Thymus (tissue), 11 donors: ENCODE results near the gene PPY. TPM values are rescaled to one million over a fixed set of nuclear protein-coding genes. Genes with fewer than 3 reads are reported as not detected.
"Not testable (repeated sequence)": the region's sequence is repeated elsewhere in the genome, so short reads cannot be mapped to it uniquely, and the experiment has no call there.

Source experiments
- DNase-seq, 9 donors: peaks; one replicate each; pipeline ENCODE4 v3.0.0-alpha.2; 2013; ENCODE audit warnings: low spot score in 9 of 9, low read depth in 6 of 9, missing footprints in 1 of 9
- H3K27ac ChIP-seq, 2 donors: one replicate each; pipeline ENCODE4 v1.5.1; 2013; ENCODE audit warnings: control low read depth in 1 of 2, low read depth in 1 of 2, low read length in 1 of 2, mild to moderate bottlenecking in 1 of 2, moderate library complexity in 1 of 2
- H3K27me3 ChIP-seq, 2 donors: one replicate each; pipeline ENCODE4 v1.5.1; 2013; ENCODE audit warnings: low read length in 1 of 2; ENCODE audit not compliant: control insufficient read depth in 2 of 2, insufficient read depth in 1 of 2
- H3K36me3 ChIP-seq, 2 donors: one replicate each; pipeline ENCODE4 v1.5.1; 2013; ENCODE audit warnings: low read length in 1 of 2, mild to moderate bottlenecking in 1 of 2, moderate library complexity in 1 of 2; ENCODE audit not compliant: control insufficient read depth in 2 of 2, insufficient read depth in 2 of 2
- H3K4me1 ChIP-seq, 2 donors: one replicate each; pipeline ENCODE4 v1.5.1; 2013; ENCODE audit warnings: low read length in 2 of 2; ENCODE audit not compliant: control insufficient read depth in 2 of 2, insufficient read depth in 2 of 2
- H3K4me3 ChIP-seq, 2 donors: one replicate each; pipeline ENCODE4 v1.5.1; 2013; ENCODE audit warnings: low read length in 2 of 2, control low read depth in 1 of 2, mild to moderate bottlenecking in 1 of 2
- H3K9me3 ChIP-seq, 2 donors: one replicate each; pipeline ENCODE4 v1.5.1; 2013; ENCODE audit warnings: low read length in 1 of 2, mild to moderate bottlenecking in 1 of 2; ENCODE audit not compliant: control insufficient read depth in 2 of 2, insufficient read depth in 1 of 2
- WGBS: extraction: QIAGEN DNeasy Blood & Tissue Kit; methylation state at CpG from one replicate; pipeline ENCODE4 v1.1.7; 2013; 5-methylcytosine and 5-hydroxymethylcytosine counted together
- polyA plus RNA-seq: library from polyadenylated mRNA; stranded (reverse); fragments of 200-250 nt; gene quantifications from one replicate; pipeline ENCODE4 v1.2.3, GENCODE V29; 2013
- total RNA-seq: library from RNA; stranded (reverse); fragments of 120-200 nt; gene quantifications from one replicate; pipeline ENCODE4 v1.2.4, GENCODE V29; 2013
- donor health status: healthy.

PPY gene
- total and polyA plus RNA-seq, 2 donors, result 0.33 to 0.71 TPM

DNA sequence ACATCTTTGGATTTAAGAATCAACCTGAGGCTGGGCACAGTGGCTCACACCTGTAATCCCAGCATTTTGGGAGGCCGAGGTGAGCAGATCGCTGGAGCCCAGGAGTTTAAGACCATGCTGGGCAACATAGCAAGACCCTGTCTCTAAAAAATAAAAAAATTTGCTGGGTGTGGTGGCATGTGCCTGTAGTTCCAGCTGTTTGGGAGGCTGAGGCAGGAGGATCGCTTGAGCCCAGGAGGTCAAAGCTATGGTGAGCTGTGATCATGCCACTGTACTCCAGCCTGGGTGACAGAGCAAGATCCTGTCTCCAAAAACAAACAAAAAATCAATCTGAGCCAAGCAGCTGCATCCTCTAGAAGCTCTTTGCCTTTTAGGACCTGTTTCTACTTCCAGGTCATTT lies 2.8 kb downstream of the PPY start:
- not testable (repeated sequence) for DNase-seq, H3K36me3 ChIP-seq, H3K9me3 ChIP-seq, H3K27ac ChIP-seq, H3K4me3 ChIP-seq, H3K4me1 ChIP-seq
- WGBS, result 98% methylated on average over 3 of the region's 3 CpGs
- H3K27me3 ChIP-seq, result peaks cover 15 to 54% of the 10 kb centered on the region in 2 donors

GRCh38 chr17:43938838-43939182 lies 3.5 kb downstream of the PPY start:
- 57% methylated on average over 6 of the region's 6 CpGs for WGBS
- H3K4me3 ChIP-seq, result no peak overlapping the region
- no peaks in the 10 kb centered on the region for H3K9me3 ChIP-seq
- no peak overlapping the region for H3K27ac ChIP-seq
- H3K36me3 ChIP-seq, result no peaks in the 10 kb centered on the region
- DNase-seq, result no peak
- H3K27me3 ChIP-seq, result peaks cover 15 to 57% of the 10 kb centered on the region in 2 donors
- peaks cover 0 to 4% of the 10 kb centered on the region in 2 donors for H3K4me1 ChIP-seq

DNA sequence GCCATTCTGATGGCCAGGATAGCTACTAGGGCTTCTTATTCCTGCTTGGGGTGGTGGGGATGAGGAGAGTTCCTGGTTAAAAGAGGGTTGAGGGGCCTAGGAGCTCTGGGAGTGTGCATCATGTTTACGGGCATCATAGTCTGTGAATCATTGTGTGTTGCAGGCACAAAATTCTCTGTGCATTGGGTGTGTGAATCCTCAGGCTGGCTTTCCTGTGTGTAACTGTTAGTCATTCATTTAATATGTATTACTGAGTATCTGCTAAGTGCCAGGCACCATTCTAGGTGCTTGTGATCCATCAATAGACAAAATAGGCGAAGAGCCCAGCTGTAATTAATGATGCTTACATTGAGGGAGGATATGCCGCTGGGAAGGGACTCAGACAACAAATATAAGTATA lies 5.8 kb downstream of the PPY start:
- Histone ChIP-seq H3K27me3 (peaks cover 15 to 59% of the 10 kb centered on the region in 2 donors), H3K4me3 (no peak overlapping the region), H3K9me3 (no peaks in the 10 kb centered on the region), H3K27ac (no peak overlapping the region), H3K4me1 (peaks cover 0 to 4% of the 10 kb centered on the region in 2 donors), H3K36me3 (no peaks in the 10 kb centered on the region)
- 96% methylated on average over 3 of the region's 3 CpGs for WGBS
- no peak for DNase-seq

- H3K36me3 ChIP-seq, result no peaks in the 10 kb centered on the region
- peaks cover 15 to 62% of the 10 kb centered on the region in 2 donors for H3K27me3 ChIP-seq
- peaks cover 0 to 4% of the 10 kb centered on the region in 2 donors for H3K4me1 ChIP-seq
- H3K27ac ChIP-seq, result no peak overlapping the region
- WGBS, result 94% methylated on average over 6 of the region's 6 CpGs
- H3K4me3 ChIP-seq, result no peak overlapping the region
- DNase-seq, result no peak
- no peaks in the 10 kb centered on the region for H3K9me3 ChIP-seq
Measured at GRCh38 chr17:43935926-43936261, 6.4 kb downstream of the PPY start.

DNA sequence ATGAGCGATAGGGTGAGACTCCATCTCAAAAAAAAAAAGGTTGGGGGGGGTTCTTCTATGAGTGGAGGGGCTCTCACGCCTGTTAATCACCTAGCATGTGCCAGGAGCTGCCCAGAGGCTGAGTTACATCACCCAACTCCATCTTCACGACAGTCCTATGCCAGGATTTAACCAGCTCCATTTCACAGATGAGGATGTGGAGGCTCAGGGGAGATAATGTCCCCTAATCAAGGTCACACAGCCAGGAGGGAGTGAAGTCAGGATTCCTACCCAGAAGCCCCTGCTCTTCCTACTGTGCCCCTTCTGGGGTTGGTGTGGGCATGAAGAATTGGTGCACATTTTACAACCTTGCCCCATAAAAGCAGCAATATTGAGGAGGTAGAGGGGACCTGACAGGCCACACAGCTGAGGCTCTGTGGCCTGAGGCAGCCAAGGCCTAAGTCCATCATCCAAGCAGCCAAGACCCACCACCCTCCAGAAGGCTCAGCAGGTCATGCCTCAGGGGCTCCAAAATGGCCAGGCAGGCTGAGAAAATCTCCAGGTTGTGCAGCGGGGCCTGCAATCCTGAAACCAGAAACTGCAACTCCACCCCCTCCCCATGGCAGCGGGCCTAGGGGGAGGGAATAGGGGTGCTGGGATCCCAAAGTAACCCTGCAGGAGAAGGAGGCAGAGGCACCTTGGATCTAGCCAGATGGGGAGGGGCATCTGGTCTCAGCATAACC lies 6.9 kb downstream of the PPY start:
- DNase-seq, result no peak
- H3K27me3 ChIP-seq, result peaks cover 15 to 58% of the 10 kb centered on the region in 2 donors
- WGBS, result 82% methylated on average over 5 of the region's 5 CpGs
- H3K4me1 ChIP-seq, result peaks cover 0 to 4% of the 10 kb centered on the region in 2 donors
- H3K36me3 ChIP-seq, result no peaks in the 10 kb centered on the region
- no peak overlapping the region for H3K4me3 ChIP-seq
- no peak overlapping the region for H3K27ac ChIP-seq
- H3K9me3 ChIP-seq, result no peaks in the 10 kb centered on the region

DNA sequence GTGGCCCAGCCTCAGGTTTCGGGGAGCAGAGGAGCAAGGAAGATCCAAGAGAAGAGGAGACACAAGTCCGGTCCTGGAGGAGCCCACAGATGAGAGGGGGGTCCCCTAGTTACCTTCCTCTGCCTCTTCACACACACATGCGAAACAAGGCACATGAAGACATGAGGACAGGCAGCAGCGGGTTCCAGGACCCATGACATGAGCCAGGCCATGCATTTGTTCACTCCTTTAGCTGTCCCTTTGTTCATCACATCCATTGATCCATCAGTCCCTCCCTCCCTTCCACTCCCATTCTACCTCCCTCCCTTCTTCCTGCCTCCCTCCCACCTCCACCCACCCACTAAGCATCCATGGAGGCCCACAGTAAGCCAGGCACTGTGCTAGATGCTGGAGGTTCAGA lies 9.4 kb downstream of the PPY start:
- peaks cover 11 to 54% of the 10 kb centered on the region in 2 donors for H3K27me3 ChIP-seq
- H3K9me3 ChIP-seq, result no peaks in the 10 kb centered on the region
- peaks cover 0 to 2% of the 10 kb centered on the region in 2 donors for H3K4me1 ChIP-seq
- no peak overlapping the region for H3K4me3 ChIP-seq
- no peak for DNase-seq
- no peak overlapping the region for H3K27ac ChIP-seq
- WGBS, result 97% methylated on average over 4 of the region's 4 CpGs
- H3K36me3 ChIP-seq, result no peaks in the 10 kb centered on the region

- Histone ChIP-seq H3K4me3 (no peak overlapping the region), H3K9me3 (no peaks in the 10 kb centered on the region), H3K27me3 (peaks cover 8 to 54% of the 10 kb centered on the region in 2 donors), H3K36me3 (no peaks in the 10 kb centered on the region), H3K4me1 (no peaks in the 10 kb centered on the region), H3K27ac (no peak overlapping the region)
- no peak for DNase-seq
- WGBS, result 96% methylated on average over 10 of the region's 10 CpGs
Measured at GRCh38 chr17:43932357-43932756, 9.9 kb downstream of the PPY start.

GRCh38 chr17:43931062-43931571 lies 11.2 kb downstream of the PPY start:
- H3K27ac ChIP-seq, result no peak overlapping the region
- no peaks in the 10 kb centered on the region for H3K36me3 ChIP-seq
- H3K9me3 ChIP-seq, result no peaks in the 10 kb centered on the region
- H3K4me3 ChIP-seq, result no peak overlapping the region
- no peaks in the 10 kb centered on the region for H3K4me1 ChIP-seq
- no peak for DNase-seq
- WGBS, result 94% methylated on average over 5 of the region's 5 CpGs
- H3K27me3 ChIP-seq, result peaks cover 7 to 57% of the 10 kb centered on the region in 2 donors

DNA sequence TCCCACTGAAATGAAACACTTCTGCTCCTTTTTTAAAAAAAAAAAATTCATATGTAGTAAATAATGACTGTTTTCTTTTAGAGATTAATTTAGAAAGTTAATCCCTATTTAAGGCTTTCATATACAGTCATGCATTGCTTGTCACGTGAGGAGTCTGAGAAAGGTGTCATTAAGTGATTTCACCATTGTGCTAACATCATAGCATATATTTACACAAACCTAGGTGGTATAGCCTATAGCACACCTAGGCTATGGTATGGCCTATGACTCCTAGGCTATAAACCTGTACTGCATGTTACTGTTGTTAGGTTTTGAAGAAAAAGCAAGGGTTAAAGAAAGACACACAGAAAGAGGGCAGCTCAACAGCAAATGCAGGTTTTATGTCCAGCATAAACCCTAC lies 13.7 kb downstream of the PPY start:
- no peak for DNase-seq
- Histone ChIP-seq H3K4me3 (no peak overlapping the region), H3K36me3 (no peaks in the 10 kb centered on the region), H3K9me3 (no peaks in the 10 kb centered on the region), H3K4me1 (no peaks in the 10 kb centered on the region), H3K27ac (no peak overlapping the region), H3K27me3 (peaks cover 7 to 66% of the 10 kb centered on the region in 2 donors)
- 89% methylated on average over 1 of the region's 1 CpG for WGBS
